Upper lobe of left lung (tissue), 6 donors: Measurements from ENCODE around the gene GJB4. TPM values are rescaled to one million over a fixed set of nuclear protein-coding genes. Genes with fewer than 3 reads are reported as not detected.

Experiments used
- ATAC-seq, 2 donors: fragments of 200-7000 bp; cut with Tn5 transposase; one replicate each; pipeline ENCODE4 v1.9.1; 2022; ENCODE audit warnings: mild to moderate bottlenecking in 2 of 2, moderate library complexity in 2 of 2; ENCODE audit not compliant: low FRiP score in 2 of 2
- DNase-seq, 2 donors: peaks; one replicate each; pipeline ENCODE4 v3.0.0-alpha.2; 2019 to 2020
- H3K27ac ChIP-seq, 4 donors: fragments of 200-600 bp; sonication (generic); one replicate each; pipeline ENCODE4 v1.5.1; 2016 to 2019
- H3K27me3 ChIP-seq, 4 donors: fragments of 200-600 bp; sonication (generic); one replicate each; pipeline ENCODE4 v1.5.1; 2017 to 2019
- H3K36me3 ChIP-seq, 4 donors: fragments of 200-600 bp; sonication (generic); one replicate each; pipeline ENCODE4 v1.5.1; 2016 to 2019
- H3K4me1 ChIP-seq, 4 donors: fragments of 200-600 bp; sonication (generic); one replicate each; pipeline ENCODE4 v1.5.1; 2018 to 2019
- H3K4me3 ChIP-seq, 4 donors: fragments of 200-600 bp; sonication (generic); one replicate each; pipeline ENCODE4 v1.5.1; 2017 to 2019; ENCODE audit warnings: mild to moderate bottlenecking in 2 of 4, moderate library complexity in 1 of 4
- H3K9me3 ChIP-seq, 4 donors: fragments of 200-600 bp; sonication (generic); one replicate each; pipeline ENCODE4 v1.5.1; 2018 to 2019
- EP300 ChIP-seq, 4 donors: sonication (generic); formaldehyde crosslinking; IDR thresholded peaks; one replicate each; pipeline ENCODE4 v1.5.1; 2017; ENCODE audit warnings: antibody characterized with exemption in 4 of 4, control low read depth in 2 of 4
- POLR2A ChIP-seq, 4 donors: fragments of 450-650 bp; IDR thresholded peaks; one replicate each; pipeline ENCODE4 v1.5.1; 2016 to 2017; ENCODE audit warnings: antibody characterized with exemption in 4 of 4, mild to moderate bottlenecking in 2 of 4
- POLR2AphosphoS5 ChIP-seq, 2 donors: sonication (generic); formaldehyde crosslinking; IDR thresholded peaks; one replicate each; pipeline ENCODE4 v1.5.1; 2017; ENCODE audit warnings: antibody characterized with exemption in 2 of 2
- WGBS, 2 donors: methylation state at CpG; one replicate each; pipeline ENCODE4 v1.1.5; 2017 to 2018; 5-methylcytosine and 5-hydroxymethylcytosine counted together
- total RNA-seq, 6 donors: library from RNA; depleted of rRNA in 4 of 6; stranded (reverse); fragments of >200 nt in 4 of 6; gene quantifications; one replicate each; pipeline versions ENCODE4 v1.1.0 to v1.2.1, GENCODE V29; 2016 to 2021
- TF ChIP-seq, protein P1 (sequence below), 6 experiments: fragments of 450-650 bp in 4 of 6; fragments of 200-600 bp in 2 of 6; sonication (generic) in 2 of 6; IDR thresholded peaks; one replicate each; pipeline ENCODE4 v1.5.1; 2016 to 2019; ENCODE audit warnings: antibody characterized with exemption in 6 of 6
- donor health status: DM: no; HTN: no; CAD: no; lungs with moderate emphysema.
- donor health status: DM: no; HTN: yes; CAD: no; lungs with severe emphysema.

GJB4 gene
- total RNA-seq, 6 donors from 2014 or later = not detected

GRCh38 chr1:34714386-34714785 is 45.2 kb upstream of the GJB4 start:
- no peaks in the 10 kb centered on the region for H3K4me1 ChIP-seq
- ATAC-seq (no peak), DNase-seq (no peak)
- no peaks in the 10 kb centered on the region for H3K27me3 ChIP-seq
- H3K9me3 ChIP-seq = no peaks in the 10 kb centered on the region
- no peaks in the 10 kb centered on the region for H3K36me3 ChIP-seq
- WGBS, 2 donors = 25 to 46% methylated on average over 3 of the region's 3 CpGs
- H3K27ac ChIP-seq = no peak overlapping the region
- TF ChIP-seq, protein P1, sequence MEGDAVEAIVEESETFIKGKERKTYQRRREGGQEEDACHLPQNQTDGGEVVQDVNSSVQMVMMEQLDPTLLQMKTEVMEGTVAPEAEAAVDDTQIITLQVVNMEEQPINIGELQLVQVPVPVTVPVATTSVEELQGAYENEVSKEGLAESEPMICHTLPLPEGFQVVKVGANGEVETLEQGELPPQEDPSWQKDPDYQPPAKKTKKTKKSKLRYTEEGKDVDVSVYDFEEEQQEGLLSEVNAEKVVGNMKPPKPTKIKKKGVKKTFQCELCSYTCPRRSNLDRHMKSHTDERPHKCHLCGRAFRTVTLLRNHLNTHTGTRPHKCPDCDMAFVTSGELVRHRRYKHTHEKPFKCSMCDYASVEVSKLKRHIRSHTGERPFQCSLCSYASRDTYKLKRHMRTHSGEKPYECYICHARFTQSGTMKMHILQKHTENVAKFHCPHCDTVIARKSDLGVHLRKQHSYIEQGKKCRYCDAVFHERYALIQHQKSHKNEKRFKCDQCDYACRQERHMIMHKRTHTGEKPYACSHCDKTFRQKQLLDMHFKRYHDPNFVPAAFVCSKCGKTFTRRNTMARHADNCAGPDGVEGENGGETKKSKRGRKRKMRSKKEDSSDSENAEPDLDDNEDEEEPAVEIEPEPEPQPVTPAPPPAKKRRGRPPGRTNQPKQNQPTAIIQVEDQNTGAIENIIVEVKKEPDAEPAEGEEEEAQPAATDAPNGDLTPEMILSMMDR (IDR thresholded peaks at IDR 0.05) = no peak
- TF ChIP-seq POLR2AphosphoS5 (IDR thresholded peaks at IDR 0.05) (no peak), EP300 (IDR thresholded peaks at IDR 0.05) (no peak), POLR2A (IDR thresholded peaks at IDR 0.05) (no peak)
- H3K4me3 ChIP-seq = no peak overlapping the region

DNA sequence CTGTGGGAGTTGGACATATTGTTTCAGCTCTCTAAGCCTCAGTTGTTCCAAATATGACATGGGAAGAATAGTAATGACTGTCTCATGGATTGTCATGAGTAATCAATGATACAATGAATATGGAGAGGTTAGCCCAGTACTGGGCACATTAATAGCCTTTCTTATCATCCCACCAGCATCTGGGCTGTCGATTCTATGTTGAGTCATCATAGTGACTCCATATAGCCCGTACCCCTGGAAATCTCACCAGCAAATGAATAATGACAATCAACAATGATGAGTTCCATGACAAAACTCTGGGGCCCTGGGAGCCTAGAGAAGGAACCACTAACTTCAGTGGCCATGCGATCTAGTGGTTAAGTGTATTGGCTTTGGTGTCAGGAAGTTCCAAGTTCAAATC is 44.4 kb upstream of the GJB4 start:
- WGBS, 2 donors = 76 to 89% methylated on average over 3 of the region's 3 CpGs
- no peak for TF ChIP-seq POLR2A (IDR thresholded peaks at IDR 0.05)
- no peak for TF ChIP-seq POLR2AphosphoS5 (IDR thresholded peaks at IDR 0.05)
- TF ChIP-seq EP300 (IDR thresholded peaks at IDR 0.05) = no peak
- TF ChIP-seq, protein P1 (IDR thresholded peaks at IDR 0.05) = no peak
- Histone ChIP-seq H3K4me3 (no peak overlapping the region), H3K9me3 (no peaks in the 10 kb centered on the region), H3K27ac (no peak overlapping the region), H3K4me1 (no peaks in the 10 kb centered on the region), H3K27me3 (no peaks in the 10 kb centered on the region), H3K36me3 (no peaks in the 10 kb centered on the region)
- DNase-seq = no peak
- no peak for ATAC-seq

GRCh38 chr1:34721241-34721640 is 38.3 kb upstream of the GJB4 start:
- ATAC-seq (no peak), DNase-seq (no peak)
- Histone ChIP-seq H3K4me3 (no peak overlapping the region), H3K9me3 (no peaks in the 10 kb centered on the region), H3K27me3 (no peaks in the 10 kb centered on the region), H3K36me3 (no peaks in the 10 kb centered on the region), H3K4me1 (no peaks in the 10 kb centered on the region), H3K27ac (no peak overlapping the region)
- 74 to 75% methylated on average over 4 of the region's 4 CpGs for WGBS, 2 donors
- TF ChIP-seq POLR2A (IDR thresholded peaks at IDR 0.05) (no peak), EP300 (IDR thresholded peaks at IDR 0.05) (no peak), POLR2AphosphoS5 (IDR thresholded peaks at IDR 0.05) (no peak)
- TF ChIP-seq, protein P1 (IDR thresholded peaks at IDR 0.05) = no peak

DNA sequence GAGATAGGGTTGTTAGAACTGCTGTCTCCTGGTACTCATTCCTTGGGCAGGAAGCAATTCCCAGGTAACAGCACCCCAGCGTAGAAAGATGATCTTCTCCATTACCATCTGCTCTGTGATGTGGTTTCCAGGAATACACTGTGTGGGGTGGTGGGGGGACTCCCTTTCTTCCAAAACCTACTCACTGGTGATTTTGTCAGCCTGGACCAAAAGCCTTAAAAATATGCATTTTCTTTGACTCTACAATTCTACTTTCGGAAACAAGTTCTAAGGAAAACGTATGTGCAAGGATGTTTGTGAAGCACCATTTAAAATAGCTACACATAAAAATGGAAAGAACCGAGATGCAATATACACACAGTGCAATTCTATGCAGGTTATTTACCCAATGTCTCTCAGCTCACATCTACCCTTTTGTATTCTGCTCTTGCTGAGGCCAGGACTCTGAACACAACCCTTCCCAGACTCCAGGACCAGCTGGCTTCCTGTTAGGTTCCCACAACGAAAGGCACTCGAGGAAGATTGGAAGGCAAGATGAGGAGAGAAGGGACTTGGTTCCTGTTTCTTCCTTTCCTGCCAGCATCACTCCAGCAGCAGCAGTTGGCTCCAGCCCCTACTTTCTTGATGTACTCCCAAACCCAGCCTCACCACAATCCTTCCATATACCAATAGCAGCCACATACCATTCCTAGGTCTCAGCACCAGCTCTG is 37.7 kb upstream of the GJB4 start:
- Histone ChIP-seq H3K36me3 (no peaks in the 10 kb centered on the region), H3K27me3 (no peaks in the 10 kb centered on the region), H3K4me1 (no peaks in the 10 kb centered on the region), H3K27ac (no peak overlapping the region), H3K9me3 (no peaks in the 10 kb centered on the region), H3K4me3 (no peak overlapping the region)
- DNase-seq (no peak), ATAC-seq (no peak)
- TF ChIP-seq POLR2AphosphoS5 (IDR thresholded peaks at IDR 0.05) (no peak), POLR2A (IDR thresholded peaks at IDR 0.05) (no peak), EP300 (IDR thresholded peaks at IDR 0.05) (no peak)
- 76 to 80% methylated on average over 6 of the region's 6 CpGs for WGBS, 2 donors

GRCh38 chr1:34726861-34727260 is 32.7 kb upstream of the GJB4 start:
- H3K27me3 ChIP-seq = no peaks in the 10 kb centered on the region
- WGBS, 2 donors = 52 to 56% methylated on average over 5 to 6 of the region's 6 CpGs
- no peaks in the 10 kb centered on the region for H3K36me3 ChIP-seq
- no peak overlapping the region for H3K27ac ChIP-seq
- H3K4me3 ChIP-seq = no peak overlapping the region
- no peak for ATAC-seq
- TF ChIP-seq POLR2AphosphoS5 (IDR thresholded peaks at IDR 0.05) = no peak
- no peak for TF ChIP-seq EP300 (IDR thresholded peaks at IDR 0.05)
- no peak for TF ChIP-seq POLR2A (IDR thresholded peaks at IDR 0.05)
- TF ChIP-seq, protein P1 (IDR thresholded peaks at IDR 0.05) = no peak
- H3K4me1 ChIP-seq = no peaks in the 10 kb centered on the region
- H3K9me3 ChIP-seq = no peaks in the 10 kb centered on the region
- DNase-seq = no peak
